OCI-LY3 (cell line): Measurements from ENCODE around the gene CHPT1.

ENCODE experiments used
- EZH2phosphoT487 ChIP-seq: fragments of 200-600 bp; shearing (Covaris generic); IDR thresholded peaks from 2 replicates; pipeline ENCODE4 v1.6.1; 2018; ENCODE audit warnings: antibody characterized with exemption, mixed run types, low read depth
- TF ChIP-seq, protein P1 (sequence below): fragments of 200-600, 300-600 bp; sonication (generic); IDR thresholded peaks from 2 replicates; pipeline ENCODE4 v1.5.1; 2014; ENCODE audit warnings: antibody characterized with exemption, low read length, low read depth

DNA sequence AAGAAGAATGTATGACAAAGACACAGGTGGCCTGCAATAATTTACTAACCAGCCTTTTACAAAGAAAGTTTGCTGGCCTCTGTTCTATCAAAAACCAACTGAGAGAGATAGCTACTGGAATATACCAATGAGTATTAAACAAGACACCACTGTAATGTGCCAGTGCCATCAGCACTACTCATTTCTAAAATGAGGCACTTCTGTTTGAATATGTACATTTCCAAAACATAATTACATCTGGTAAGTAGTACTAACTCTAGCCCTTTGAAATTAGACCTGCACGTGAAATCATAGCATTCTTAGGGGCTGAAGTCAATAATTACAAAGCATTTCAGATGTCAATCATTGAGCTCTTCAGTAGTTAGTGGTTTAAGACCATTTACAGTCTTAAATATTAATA lies 48.8 kb downstream of the CHPT1 start:
- TF ChIP-seq, protein P1, sequence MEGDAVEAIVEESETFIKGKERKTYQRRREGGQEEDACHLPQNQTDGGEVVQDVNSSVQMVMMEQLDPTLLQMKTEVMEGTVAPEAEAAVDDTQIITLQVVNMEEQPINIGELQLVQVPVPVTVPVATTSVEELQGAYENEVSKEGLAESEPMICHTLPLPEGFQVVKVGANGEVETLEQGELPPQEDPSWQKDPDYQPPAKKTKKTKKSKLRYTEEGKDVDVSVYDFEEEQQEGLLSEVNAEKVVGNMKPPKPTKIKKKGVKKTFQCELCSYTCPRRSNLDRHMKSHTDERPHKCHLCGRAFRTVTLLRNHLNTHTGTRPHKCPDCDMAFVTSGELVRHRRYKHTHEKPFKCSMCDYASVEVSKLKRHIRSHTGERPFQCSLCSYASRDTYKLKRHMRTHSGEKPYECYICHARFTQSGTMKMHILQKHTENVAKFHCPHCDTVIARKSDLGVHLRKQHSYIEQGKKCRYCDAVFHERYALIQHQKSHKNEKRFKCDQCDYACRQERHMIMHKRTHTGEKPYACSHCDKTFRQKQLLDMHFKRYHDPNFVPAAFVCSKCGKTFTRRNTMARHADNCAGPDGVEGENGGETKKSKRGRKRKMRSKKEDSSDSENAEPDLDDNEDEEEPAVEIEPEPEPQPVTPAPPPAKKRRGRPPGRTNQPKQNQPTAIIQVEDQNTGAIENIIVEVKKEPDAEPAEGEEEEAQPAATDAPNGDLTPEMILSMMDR: no peak
- TF ChIP-seq EZH2phosphoT487: no peak
